Measurements from ENCODE around the gene TUBGCP3.

Gene TUBGCP3

GRCh38 chr13:112450118-112450903 is 137.6 kb downstream of the TUBGCP3 start:
- Mint-ChIP-seq H3K4me3 (no peak overlapping the region), H3K27me3 (no peaks in the 10 kb centered on the region), H3K9me3 (no peaks in the 10 kb centered on the region), H3K27ac (no peak overlapping the region), H3K36me3 (ENCODE audit: low read depth) (no peaks in the 10 kb centered on the region), H3K4me1 (ENCODE audit: low read depth) (no peaks in the 10 kb centered on the region)
- intact Hi-C loops (cut with micrococcal nuclease): no loop called here

- Mint-ChIP-seq H3K36me3 (ENCODE audit: low read depth) (no peaks in the 10 kb centered on the region), H3K9me3 (no peaks in the 10 kb centered on the region), H3K27ac (no peak overlapping the region), H3K4me1 (ENCODE audit: low read depth) (no peaks in the 10 kb centered on the region), H3K27me3 (no peaks in the 10 kb centered on the region), H3K4me3 (no peak overlapping the region)
- intact Hi-C loops (cut with micrococcal nuclease): no loop called here
Observed at GRCh38 chr13:112449545-112449930, 138.4 kb downstream of the TUBGCP3 start.

- Mint-ChIP-seq H3K36me3 (ENCODE audit: low read depth) (no peaks in the 10 kb centered on the region), H3K27me3 (peaks cover 4% of the 10 kb centered on the region), H3K4me3 (no peak overlapping the region), H3K4me1 (ENCODE audit: low read depth) (no peaks in the 10 kb centered on the region), H3K27ac (no peak overlapping the region), H3K9me3 (no peaks in the 10 kb centered on the region)
- intact Hi-C loops (cut with micrococcal nuclease): no loop called here
Observed at GRCh38 chr13:112448621-112449544, 139.1 kb downstream of the TUBGCP3 start.

- H3K27me3 Mint-ChIP-seq: peaks cover 12% of the 10 kb centered on the region
- no peaks in the 10 kb centered on the region for H3K4me1 Mint-ChIP-seq (ENCODE audit: low read depth)
- H3K4me3 Mint-ChIP-seq: no peak overlapping the region
- no peaks in the 10 kb centered on the region for H3K36me3 Mint-ChIP-seq (ENCODE audit: low read depth)
- no peak overlapping the region for H3K27ac Mint-ChIP-seq
- H3K9me3 Mint-ChIP-seq: no peaks in the 10 kb centered on the region
- intact Hi-C loops (cut with micrococcal nuclease): no loop called here
Observed at GRCh38 chr13:112447761-112448603, 140.0 kb downstream of the TUBGCP3 start.

- H3K9me3 Mint-ChIP-seq: no peaks in the 10 kb centered on the region
- no peaks in the 10 kb centered on the region for H3K4me1 Mint-ChIP-seq (ENCODE audit: low read depth)
- intact Hi-C loops (cut with micrococcal nuclease): no loop called here
- peaks cover 12% of the 10 kb centered on the region for H3K27me3 Mint-ChIP-seq
- no peaks in the 10 kb centered on the region for H3K36me3 Mint-ChIP-seq (ENCODE audit: low read depth)
- H3K4me3 Mint-ChIP-seq: no peak overlapping the region
- H3K27ac Mint-ChIP-seq: no peak overlapping the region
Observed at GRCh38 chr13:112447306-112447705, 140.6 kb downstream of the TUBGCP3 start.

- Mint-ChIP-seq H3K27ac (no peak overlapping the region), H3K4me3 (no peak overlapping the region), H3K4me1 (ENCODE audit: low read depth) (no peaks in the 10 kb centered on the region), H3K27me3 (peaks cover 12% of the 10 kb centered on the region), H3K9me3 (no peaks in the 10 kb centered on the region), H3K36me3 (ENCODE audit: low read depth) (no peaks in the 10 kb centered on the region)
- intact Hi-C loops (cut with micrococcal nuclease): no loop called here
Observed at GRCh38 chr13:112446867-112447266, 141.1 kb downstream of the TUBGCP3 start.

GRCh38 chr13:112446347-112446861 is 141.5 kb downstream of the TUBGCP3 start:
- H3K27me3 Mint-ChIP-seq: peaks cover 12% of the 10 kb centered on the region
- intact Hi-C loops (cut with micrococcal nuclease): no loop called here
- H3K9me3 Mint-ChIP-seq: no peaks in the 10 kb centered on the region
- H3K27ac Mint-ChIP-seq: no peak overlapping the region
- H3K4me3 Mint-ChIP-seq: no peak overlapping the region
- H3K4me1 Mint-ChIP-seq (ENCODE audit: low read depth): no peaks in the 10 kb centered on the region
- H3K36me3 Mint-ChIP-seq (ENCODE audit: low read depth): no peaks in the 10 kb centered on the region

- Mint-ChIP-seq H3K9me3 (no peaks in the 10 kb centered on the region), H3K27me3 (peaks cover 12% of the 10 kb centered on the region), H3K4me1 (ENCODE audit: low read depth) (no peaks in the 10 kb centered on the region), H3K36me3 (ENCODE audit: low read depth) (no peaks in the 10 kb centered on the region), H3K27ac (no peak overlapping the region), H3K4me3 (no peak overlapping the region)
- intact Hi-C loops (cut with micrococcal nuclease): no loop called here
Observed at GRCh38 chr13:112445411-112446271, 142.3 kb downstream of the TUBGCP3 start.

- H3K36me3 Mint-ChIP-seq (ENCODE audit: low read depth): no peaks in the 10 kb centered on the region
- no peak overlapping the region for H3K4me3 Mint-ChIP-seq
- intact Hi-C loops (cut with micrococcal nuclease): no loop called here
- H3K27ac Mint-ChIP-seq: no peak overlapping the region
- H3K9me3 Mint-ChIP-seq: no peaks in the 10 kb centered on the region
- no peaks in the 10 kb centered on the region for H3K4me1 Mint-ChIP-seq (ENCODE audit: low read depth)
- H3K27me3 Mint-ChIP-seq: peaks cover 16% of the 10 kb centered on the region
Observed at GRCh38 chr13:112444416-112445399, 143.2 kb downstream of the TUBGCP3 start.

- no peak overlapping the region for H3K27ac Mint-ChIP-seq
- H3K27me3 Mint-ChIP-seq: peaks cover 20% of the 10 kb centered on the region
- intact Hi-C loops (cut with micrococcal nuclease): no loop called here
- H3K36me3 Mint-ChIP-seq (ENCODE audit: low read depth): no peaks in the 10 kb centered on the region
- no peaks in the 10 kb centered on the region for H3K4me1 Mint-ChIP-seq (ENCODE audit: low read depth)
- no peak overlapping the region for H3K4me3 Mint-ChIP-seq
- H3K9me3 Mint-ChIP-seq: peaks cover 4% of the 10 kb centered on the region
Observed at GRCh38 chr13:112443995-112444311, 144.0 kb downstream of the TUBGCP3 start.

GRCh38 chr13:112443191-112443994 is 144.6 kb downstream of the TUBGCP3 start:
- H3K4me3 Mint-ChIP-seq: no peak overlapping the region
- intact Hi-C loops (cut with micrococcal nuclease): no loop called here
- H3K4me1 Mint-ChIP-seq (ENCODE audit: low read depth): no peaks in the 10 kb centered on the region
- H3K36me3 Mint-ChIP-seq (ENCODE audit: low read depth): no peaks in the 10 kb centered on the region
- peaks cover 10% of the 10 kb centered on the region for H3K9me3 Mint-ChIP-seq
- peaks cover 21% of the 10 kb centered on the region for H3K27me3 Mint-ChIP-seq
- H3K27ac Mint-ChIP-seq: no peak overlapping the region

All from dendritic cell treated with granulocyte-macrophage colony-stimulating factor and Interleukin-4, amounts not matched to agents 40 ng/mL and 50 ng/mL, for 4 days (primary cell).